Spleen (tissue), 7 donors: ENCODE data around the gene CLDN24.

Experiments
- CTCF ChIP-seq, 11 experiments: fragments of 200-600 bp in 7 of 11; fragments of 450-650 bp in 4 of 11; sonication (generic) in 4 of 11; IDR thresholded peaks in 8 of 11; conservative IDR thresholded peaks in 3 of 11; 1 replicate in 7 of 11; 2 replicates in 4 of 11; pipeline versions ENCODE4 v1.4.0 to v1.8.0; 2016 to 2021; ENCODE audit warnings: antibody characterized with exemption in 11 of 11, inconsistent platforms in 4 of 11, mild to moderate bottlenecking in 1 of 11
- POLR2A ChIP-seq, 3 donors: fragments of 450-650 bp; IDR thresholded peaks; one replicate each; pipeline ENCODE4 v1.5.1; 2017; ENCODE audit warnings: antibody characterized with exemption in 3 of 3, mild to moderate bottlenecking in 1 of 3
- donor health status: DM: no; HTN: no; CAD: no; lungs with moderate emphysema.
- donor health status: DM: no; HTN: no; CAD: no.
- donor health status: DM: no; HTN: no; CAD: no.

- no peak for TF ChIP-seq POLR2A (IDR thresholded peaks at IDR 0.05)
- TF ChIP-seq CTCF (IDR thresholded peaks at IDR 0.05 in 8 of 11, conservative IDR thresholded peaks at IDR 0.05 in 3 of 11), result no peak
Measured at GRCh38 chr4:183304538-183304937, 17.7 kb downstream of the CLDN24 start.
